GM12872 (cell line): ENCODE measurements around the gene C1GALT1.

Experiments used
- TF ChIP-seq, protein P1 (sequence below): IDR thresholded peaks from 3 replicates; pipeline ENCODE4 v1.5.1; 2011; ENCODE audit warnings: low read depth, mild to moderate bottlenecking, low read length, moderate library complexity; ENCODE audit not compliant: insufficient read depth

C1GALT1 gene

GRCh38 chr7:7228472-7228871 lies 46.1 kb downstream of the C1GALT1 start:
- TF ChIP-seq, protein P1, sequence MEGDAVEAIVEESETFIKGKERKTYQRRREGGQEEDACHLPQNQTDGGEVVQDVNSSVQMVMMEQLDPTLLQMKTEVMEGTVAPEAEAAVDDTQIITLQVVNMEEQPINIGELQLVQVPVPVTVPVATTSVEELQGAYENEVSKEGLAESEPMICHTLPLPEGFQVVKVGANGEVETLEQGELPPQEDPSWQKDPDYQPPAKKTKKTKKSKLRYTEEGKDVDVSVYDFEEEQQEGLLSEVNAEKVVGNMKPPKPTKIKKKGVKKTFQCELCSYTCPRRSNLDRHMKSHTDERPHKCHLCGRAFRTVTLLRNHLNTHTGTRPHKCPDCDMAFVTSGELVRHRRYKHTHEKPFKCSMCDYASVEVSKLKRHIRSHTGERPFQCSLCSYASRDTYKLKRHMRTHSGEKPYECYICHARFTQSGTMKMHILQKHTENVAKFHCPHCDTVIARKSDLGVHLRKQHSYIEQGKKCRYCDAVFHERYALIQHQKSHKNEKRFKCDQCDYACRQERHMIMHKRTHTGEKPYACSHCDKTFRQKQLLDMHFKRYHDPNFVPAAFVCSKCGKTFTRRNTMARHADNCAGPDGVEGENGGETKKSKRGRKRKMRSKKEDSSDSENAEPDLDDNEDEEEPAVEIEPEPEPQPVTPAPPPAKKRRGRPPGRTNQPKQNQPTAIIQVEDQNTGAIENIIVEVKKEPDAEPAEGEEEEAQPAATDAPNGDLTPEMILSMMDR: no peak

- TF ChIP-seq, protein P1: no peak
Measured at GRCh38 chr7:7228967-7229366, 46.6 kb downstream of the C1GALT1 start.

DNA sequence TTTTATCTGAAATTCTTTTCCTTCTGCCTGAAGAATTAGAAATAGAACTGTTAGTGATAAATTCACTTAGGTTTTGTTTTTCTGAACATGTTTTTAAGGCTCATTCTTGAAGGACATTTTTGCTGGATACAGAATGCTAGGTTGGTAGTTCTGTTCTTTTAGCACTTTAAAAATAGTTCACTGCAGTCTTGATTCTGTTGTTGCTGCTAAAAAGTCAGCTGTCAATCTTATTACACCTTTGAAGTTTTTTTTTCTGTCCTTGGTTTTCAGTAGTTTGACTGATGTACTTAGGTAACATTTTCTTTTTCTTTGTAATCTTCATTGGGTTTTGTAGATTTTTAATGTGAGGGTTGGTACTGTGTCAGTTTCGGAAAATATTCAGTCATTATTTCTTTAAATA lies 48.7 kb downstream of the C1GALT1 start:
- TF ChIP-seq, protein P1: no peak

GRCh38 chr7:7231865-7232264 lies 49.5 kb downstream of the C1GALT1 start:
- TF ChIP-seq, protein P1: no peak

DNA sequence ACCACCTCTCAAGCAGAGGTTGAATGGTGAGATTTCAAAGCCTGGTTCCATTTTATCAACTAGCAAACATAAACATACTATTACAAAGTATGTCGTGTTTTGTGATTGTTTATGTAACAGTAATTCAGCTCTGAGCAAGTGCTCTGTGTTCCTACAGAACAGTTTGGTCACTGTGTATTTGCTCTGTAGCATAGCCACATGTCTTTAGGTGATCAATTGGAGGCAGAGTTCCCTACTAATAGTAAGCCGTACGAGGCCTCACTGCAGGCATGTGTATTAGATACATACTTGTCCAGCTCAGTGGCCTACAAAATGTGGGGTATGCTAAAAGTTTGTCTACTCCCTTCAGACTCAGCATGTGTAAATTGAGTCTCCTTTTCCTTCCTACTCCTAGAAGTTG lies 53.0 kb downstream of the C1GALT1 start:
- TF ChIP-seq, protein P1: no peak

DNA sequence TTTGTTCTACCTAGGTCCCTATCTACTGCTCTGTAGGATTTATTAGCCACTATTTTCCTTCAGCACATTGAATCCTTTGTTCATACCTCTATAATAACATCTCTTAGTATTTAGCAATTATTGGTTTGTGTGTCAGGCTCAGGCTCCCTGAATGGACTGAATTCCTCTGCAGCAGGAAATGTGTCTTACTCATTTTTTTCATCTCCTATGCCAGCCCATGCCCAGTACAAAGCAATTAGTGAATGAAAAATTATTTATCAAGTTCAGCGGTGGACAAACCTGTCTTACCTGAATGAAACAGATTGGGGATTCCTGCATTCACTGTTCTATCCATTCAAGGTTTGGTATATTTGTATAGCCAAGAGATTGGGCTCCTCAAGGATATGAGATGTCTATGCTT lies 53.7 kb downstream of the C1GALT1 start:
- TF ChIP-seq, protein P1: no peak

GRCh38 chr7:7237201-7237977 lies 55.0 kb downstream of the C1GALT1 start:
- TF ChIP-seq, protein P1: no peak
